B cell (primary cell): ENCODE results near the gene ODAD4. TPM values are rescaled to one million over a fixed set of nuclear protein-coding genes. Genes with fewer than 3 reads are reported as not detected.

ENCODE experiments used
- ATAC-seq: fragments of 200-7000 bp; cut with Tn5 transposase; one replicate; pipeline ENCODE4 v1.10.0; 2021; ENCODE audit warnings: low read depth, mild to moderate bottlenecking, moderate number of reproducible peaks, moderate library complexity
- CTCF ChIA-PET: fragments of 350-600 bp; sonication (Branson Sonifier 250); formaldehyde crosslinking; loops from one replicate; lab custom pipeline; 2021; ENCODE audit warnings: antibody characterized with exemption, inconsistent platforms; lab: Charles Lee
- POLR2A ChIA-PET: fragments of 350-600 bp; sonication (Branson Sonifier 250); formaldehyde crosslinking; loops from one replicate; lab custom pipeline; 2021; ENCODE audit warnings: antibody characterized with exemption; lab: Charles Lee
- DNase-seq: peaks from one replicate; pipeline ENCODE4 v3.0.0; 2013
- H2AFZ ChIP-seq: 2 replicates; pipeline ENCODE4 v1.6.1; 2012; ENCODE audit warnings: mild to moderate bottlenecking, low read depth, low read length; ENCODE audit not compliant: insufficient read depth, poor library complexity, severe bottlenecking
- H3K27ac ChIP-seq, 2 donors: 1 replicate in 1 of 2; 2 replicates in 1 of 2; pipeline ENCODE4 v1.5.1; 2012 to 2013; ENCODE audit warnings: low read length in 2 of 2, mild to moderate bottlenecking in 2 of 2, moderate library complexity in 1 of 2
- H3K27me3 ChIP-seq, 4 experiments: fragments of 200-600 bp in 1 of 4; sonication (generic) in 1 of 4; replicated peaks in 1 of 4; 1 replicate in 2 of 4; 2 replicates in 2 of 4; pipeline versions ENCODE4 v1.6.1 to v1.7.0; 2013 to 2016; ENCODE audit warnings: low read length in 3 of 4, mild to moderate bottlenecking in 2 of 4, mixed read lengths in 1 of 4, moderate library complexity in 1 of 4; ENCODE audit not compliant: insufficient read depth in 4 of 4, control insufficient read depth in 3 of 4; ENCODE audit errors: control extremely low read depth in 1 of 4
- H3K36me3 ChIP-seq, 2 experiments: replicated peaks in 1 of 2; 1 replicate in 1 of 2; 2 replicates in 1 of 2; pipeline versions ENCODE4 v1.6.1 to v1.7.1; 2013; ENCODE audit warnings: low read length in 1 of 2; ENCODE audit not compliant: insufficient read depth in 2 of 2, control insufficient read depth in 1 of 2; ENCODE audit errors: control extremely low read depth in 1 of 2, extremely low read depth in 1 of 2
- H3K4me1 ChIP-seq, 2 donors: fragments of 200-600 bp in 1 of 2; sonication (generic) in 1 of 2; 1 replicate in 1 of 2; 2 replicates in 1 of 2; pipeline versions ENCODE4 v1.5.1 to v1.6.1; 2013 to 2017; ENCODE audit warnings: low read length in 2 of 2; ENCODE audit not compliant: control insufficient read depth in 2 of 2, insufficient read depth in 2 of 2
- H3K4me2 ChIP-seq: replicated peaks from 2 replicates; pipeline ENCODE3; 2012; ENCODE audit warnings: mild to moderate bottlenecking, low read depth, low read length; ENCODE audit not compliant: poor library complexity, severe bottlenecking
- H3K4me3 ChIP-seq, 5 experiments: fragments of 200-600 bp in 1 of 5; sonication (generic) in 1 of 5; 1 replicate in 3 of 5; 2 replicates in 2 of 5; pipeline versions ENCODE4 v1.5.1 to v1.7.0; 2011 to 2016; ENCODE audit warnings: low read length in 4 of 5, mild to moderate bottlenecking in 4 of 5, low read depth in 2 of 5, control low read depth in 1 of 5, moderate library complexity in 1 of 5; ENCODE audit not compliant: insufficient read depth in 1 of 5; ENCODE audit errors: control extremely low read depth in 1 of 5, extremely low read depth in 1 of 5
- H3K79me2 ChIP-seq: fragments of 200-600 bp; sonication (generic); one replicate; pipeline ENCODE4 v1.6.0; 2016; ENCODE audit warnings: low read length; ENCODE audit not compliant: control insufficient read depth, insufficient read depth
- H3K9ac ChIP-seq: fragments of 200-600 bp; sonication (generic); 2 replicates; pipeline ENCODE4 v1.6.1; 2017; ENCODE audit warnings: mild to moderate bottlenecking, low read length, moderate library complexity
- H3K9me3 ChIP-seq, 3 donors: one replicate each; pipeline versions ENCODE4 v1.6.1 to v1.7.1; 2013; ENCODE audit warnings: low read length in 2 of 3; ENCODE audit not compliant: control insufficient read depth in 2 of 3, insufficient read depth in 1 of 3; ENCODE audit errors: control extremely low read depth in 1 of 3
- H4K20me1 ChIP-seq: 2 replicates; pipeline ENCODE4 v1.6.0; 2012; ENCODE audit warnings: mild to moderate bottlenecking, low read length; ENCODE audit not compliant: insufficient read depth, control insufficient read depth, poor library complexity, severe bottlenecking
- H3K27ac Mint-ChIP-seq: one replicate; pipeline ENCODE4 v1.8.0; 2021; ENCODE audit warnings: mixed read lengths
- H3K27me3 Mint-ChIP-seq: one replicate; pipeline ENCODE4 v1.8.0; 2021; ENCODE audit warnings: mixed read lengths
- H3K4me1 Mint-ChIP-seq: one replicate; pipeline ENCODE4 v1.8.0; 2021; ENCODE audit warnings: mixed read lengths
- H3K4me3 Mint-ChIP-seq: one replicate; pipeline ENCODE4 v1.8.0; 2021; ENCODE audit warnings: mixed read lengths
- H3K9me3 Mint-ChIP-seq: one replicate; pipeline ENCODE4 v1.8.0; 2022; ENCODE audit warnings: mixed read lengths; ENCODE audit not compliant: insufficient read depth
- EZH2 ChIP-seq: IDR thresholded peaks from 2 replicates; pipeline ENCODE4 v1.6.1; 2012; ENCODE audit warnings: borderline replicate concordance, low read depth, mild to moderate bottlenecking, moderate library complexity, low read length; ENCODE audit not compliant: insufficient read depth, poor library complexity, severe bottlenecking
- WGBS: methylation state at CpG from one replicate; pipeline ENCODE4 v1.1.5; 2013; ENCODE audit warnings: missing lambda C conversion rate; ENCODE audit not compliant: insufficient coverage; 5-methylcytosine and 5-hydroxymethylcytosine counted together
- intact Hi-C: fragments of 100-400 bp; cut with micrococcal nuclease; formaldehyde crosslinking; loops from one replicate; pipeline ENCODE4 v1.10.0; 2022
- polyA plus RNA-seq: library from polyadenylated mRNA; depleted of rRNA; stranded (reverse); fragments of >200 nt; gene quantifications from 2 replicates; pipeline ENCODE4 v1.2.3, GENCODE V29; 2012
- total RNA-seq, 2 donors: library from RNA; stranded (reverse); fragments of 120-200 nt in 1 of 2; gene quantifications; 1 replicate in 1 of 2; 2 replicates in 1 of 2; pipeline versions ENCODE4 v1.2.3 to v1.2.4, GENCODE V29; 2013 to 2022
- TF ChIP-seq, protein P1 (sequence below): fragments of 200-600 bp; IDR thresholded peaks from one replicate; pipeline ENCODE4 v1.8.0; 2022; ENCODE audit warnings: antibody characterized with exemption, mild to moderate bottlenecking

Gene ODAD4
- total and polyA plus RNA-seq, 2 donors (not counting 1 experiment from before 2014, with no cell fraction given): 0.27 TPM; not detected in 1

DNA sequence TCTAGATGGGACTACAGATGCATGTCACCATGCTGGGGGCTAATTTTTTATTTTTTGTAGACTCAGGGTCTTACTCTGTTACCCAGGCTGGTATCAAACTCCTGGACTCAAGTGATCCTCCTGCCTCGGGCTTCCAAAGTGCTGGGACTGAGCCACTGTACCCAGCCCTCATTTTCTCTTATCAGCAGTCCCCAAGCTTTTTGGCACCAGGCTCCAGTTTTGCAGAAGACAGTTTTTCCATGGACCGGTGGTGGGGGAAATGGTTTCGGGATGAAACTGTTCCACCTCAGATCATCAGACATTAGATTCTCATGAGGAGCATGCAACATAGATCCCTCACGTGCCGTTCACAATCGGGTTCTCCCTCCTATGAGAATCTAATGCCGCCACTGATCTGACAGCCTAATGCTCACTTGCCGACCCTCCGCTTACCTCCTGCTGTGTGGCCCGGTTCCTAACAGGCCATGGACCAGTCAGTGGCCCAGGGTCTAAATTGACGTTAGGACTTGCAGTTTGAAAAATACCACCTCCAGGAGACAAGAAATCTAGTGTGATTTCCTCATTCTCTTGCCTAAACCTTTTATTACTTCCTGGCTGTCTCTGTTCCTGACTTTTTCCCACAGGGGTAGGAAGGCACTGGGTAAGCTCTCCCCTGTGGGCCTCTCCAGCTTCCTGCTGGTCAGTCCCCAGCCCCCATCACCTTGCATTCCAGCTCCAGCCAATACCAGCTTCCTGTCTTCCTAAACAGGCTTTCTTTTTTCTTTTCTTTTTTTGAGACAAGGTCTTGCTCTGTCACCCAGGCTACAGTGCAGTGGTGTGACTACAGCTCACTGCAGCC, 26.8 kb downstream of the ODAD4 start:
- H3K36me3 ChIP-seq: no peaks in the 10 kb centered on the region
- no peak for ATAC-seq
- H3K4me3 ChIP-seq: no peak overlapping the region
- CTCF ChIA-PET: interaction anchor here (1.5 to 11.6 kb wide), 2 partner anchors 159 to 163 kb away, joined by 5 to 104 read pairs; partner anchors contain the start of genes HSPB9 and KAT2A
- 71% methylated on average over 9 of the region's 11 CpGs for WGBS
- H2AFZ ChIP-seq: no peak overlapping the region
- H3K9ac ChIP-seq: no peak overlapping the region
- TF ChIP-seq, protein P1, sequence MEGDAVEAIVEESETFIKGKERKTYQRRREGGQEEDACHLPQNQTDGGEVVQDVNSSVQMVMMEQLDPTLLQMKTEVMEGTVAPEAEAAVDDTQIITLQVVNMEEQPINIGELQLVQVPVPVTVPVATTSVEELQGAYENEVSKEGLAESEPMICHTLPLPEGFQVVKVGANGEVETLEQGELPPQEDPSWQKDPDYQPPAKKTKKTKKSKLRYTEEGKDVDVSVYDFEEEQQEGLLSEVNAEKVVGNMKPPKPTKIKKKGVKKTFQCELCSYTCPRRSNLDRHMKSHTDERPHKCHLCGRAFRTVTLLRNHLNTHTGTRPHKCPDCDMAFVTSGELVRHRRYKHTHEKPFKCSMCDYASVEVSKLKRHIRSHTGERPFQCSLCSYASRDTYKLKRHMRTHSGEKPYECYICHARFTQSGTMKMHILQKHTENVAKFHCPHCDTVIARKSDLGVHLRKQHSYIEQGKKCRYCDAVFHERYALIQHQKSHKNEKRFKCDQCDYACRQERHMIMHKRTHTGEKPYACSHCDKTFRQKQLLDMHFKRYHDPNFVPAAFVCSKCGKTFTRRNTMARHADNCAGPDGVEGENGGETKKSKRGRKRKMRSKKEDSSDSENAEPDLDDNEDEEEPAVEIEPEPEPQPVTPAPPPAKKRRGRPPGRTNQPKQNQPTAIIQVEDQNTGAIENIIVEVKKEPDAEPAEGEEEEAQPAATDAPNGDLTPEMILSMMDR: no peak
- TF ChIP-seq EZH2: no peak
- no peaks in the 10 kb centered on the region for H3K9me3 Mint-ChIP-seq
- H3K27ac ChIP-seq: no peak overlapping the region
- no peaks in the 10 kb centered on the region for H4K20me1 ChIP-seq
- no peaks in the 10 kb centered on the region for H3K4me1 ChIP-seq
- no peaks in the 10 kb centered on the region for H3K27me3 Mint-ChIP-seq
- H3K4me2 ChIP-seq: no peak overlapping the region
- DNase-seq: no peak
- H3K79me2 ChIP-seq: no peaks in the 10 kb centered on the region
- intact Hi-C loops: no loop called here
- POLR2A ChIA-PET: no interaction called here
- H3K27ac Mint-ChIP-seq: no peak overlapping the region
- no peaks in the 10 kb centered on the region for H3K9me3 ChIP-seq
- H3K27me3 ChIP-seq: no peaks in the 10 kb centered on the region
- H3K4me1 Mint-ChIP-seq: no peaks in the 10 kb centered on the region
- no peak overlapping the region for H3K4me3 Mint-ChIP-seq

DNA sequence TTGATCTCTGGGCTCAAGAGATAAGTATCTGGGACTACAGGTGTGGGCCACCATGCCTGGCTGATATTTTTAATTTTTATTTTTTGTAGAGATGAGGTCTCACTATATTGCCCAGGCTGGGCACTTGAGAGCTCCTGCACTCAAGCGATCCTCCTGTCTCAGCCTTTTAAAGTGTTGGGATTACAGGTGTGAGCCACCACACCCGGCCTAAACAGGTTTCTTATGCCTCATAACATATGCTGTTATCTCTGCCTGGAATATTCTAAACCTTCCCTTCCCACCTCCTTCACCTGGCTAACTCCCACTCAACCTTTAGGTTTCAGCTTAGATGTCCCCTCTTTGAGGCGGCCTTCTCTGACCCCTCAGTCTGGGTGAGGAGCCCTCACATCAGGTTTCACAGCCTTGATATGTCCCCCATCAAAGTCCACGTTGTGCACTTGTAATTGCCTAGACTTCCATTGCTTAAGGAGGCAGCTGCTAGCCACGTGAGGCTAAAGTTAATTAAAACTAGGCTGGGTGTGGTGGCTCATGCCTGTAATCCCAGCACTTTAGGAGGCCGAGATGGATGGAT, 27.5 kb downstream of the ODAD4 start:
- Histone ChIP-seq H2AFZ (no peak overlapping the region), H3K4me3 (no peak overlapping the region), H3K27ac (no peak overlapping the region), H3K79me2 (no peaks in the 10 kb centered on the region), H3K36me3 (no peaks in the 10 kb centered on the region), H3K9me3 (no peaks in the 10 kb centered on the region), H3K4me2 (no peak overlapping the region), H3K9ac (no peak overlapping the region), H3K27me3 (no peaks in the 10 kb centered on the region), H3K4me1 (peaks cover 0 to 4% of the 10 kb centered on the region in 2 donors), H4K20me1 (no peaks in the 10 kb centered on the region)
- ChIA-PET POLR2A (interaction anchor here (0.5 kb wide), 1 partner anchor 525 kb away, joined by 3 read pairs; no protein-coding TSS in a partner anchor), CTCF (interaction anchor here (0.7 to 11.6 kb wide), 7 partner anchors 67 to 220 kb away, joined by 3 to 104 read pairs (median 3); partner anchors contain the start of genes HSPB9 and KAT2A)
- Mint-ChIP-seq H3K9me3 (no peaks in the 10 kb centered on the region), H3K4me3 (no peak overlapping the region), H3K27ac (no peak overlapping the region), H3K4me1 (no peaks in the 10 kb centered on the region), H3K27me3 (no peaks in the 10 kb centered on the region)
- ATAC-seq (no peak), DNase-seq (no peak)
- intact Hi-C loops: no loop called here
- TF ChIP-seq EZH2: no peak
- TF ChIP-seq, protein P1: no peak
- WGBS: 93% methylated on average over 5 of the region's 6 CpGs
